HL-60 (cell line): ENCODE measurements around the gene CD93.

ENCODE experiments used
- DNase-seq, 2 experiments: peaks; one replicate each; pipeline ENCODE4 v3.0.0-alpha.2; 2010 to 2020; ENCODE audit warnings: low read depth in 1 of 2, low spot score in 1 of 2
- H3K27ac ChIP-seq: fragments of 250-450 bp; sonication (Bioruptor Pico); replicated peaks from 2 replicates; pipeline ENCODE4 v1.5.1; 2020; ENCODE audit warnings: mild to moderate bottlenecking, moderate library complexity
- H3K27me3 ChIP-seq: fragments of 250-450 bp; sonication (Bioruptor Pico); 2 replicates; pipeline ENCODE4 v1.5.1; 2021; ENCODE audit warnings: mild to moderate bottlenecking, moderate library complexity; ENCODE audit not compliant: insufficient read depth, poor library complexity, severe bottlenecking
- H3K4me3 ChIP-seq: replicated peaks from 2 replicates; pipeline ENCODE4 v1.5.1; 2011; ENCODE audit warnings: mild to moderate bottlenecking, control low read depth, low read length; ENCODE audit not compliant: insufficient read depth
- CTCF ChIP-seq: IDR thresholded peaks from one replicate; pipeline ENCODE4 v1.5.1; 2011; ENCODE audit warnings: low read length, control low read depth, inconsistent platforms; ENCODE audit not compliant: insufficient read depth
- GABPA ChIP-seq: IDR thresholded peaks from 2 replicates; pipeline ENCODE4 v1.6.1; 2012; ENCODE audit warnings: low read depth
- POLR2AphosphoS5 ChIP-seq: IDR thresholded peaks from 2 replicates; pipeline ENCODE4 v1.6.1; 2012; ENCODE audit warnings: low read depth
- SPI1 ChIP-seq: IDR thresholded peaks from 2 replicates; pipeline ENCODE4 v1.6.1; 2012; ENCODE audit warnings: low read depth, mild to moderate bottlenecking, borderline replicate concordance
- TF ChIP-seq, protein P1 (sequence below): IDR thresholded peaks from 2 replicates; pipeline ENCODE4 v1.6.1; 2012; ENCODE audit warnings: low read depth; ENCODE audit not compliant: insufficient replicate concordance

CD93 gene

DNA sequence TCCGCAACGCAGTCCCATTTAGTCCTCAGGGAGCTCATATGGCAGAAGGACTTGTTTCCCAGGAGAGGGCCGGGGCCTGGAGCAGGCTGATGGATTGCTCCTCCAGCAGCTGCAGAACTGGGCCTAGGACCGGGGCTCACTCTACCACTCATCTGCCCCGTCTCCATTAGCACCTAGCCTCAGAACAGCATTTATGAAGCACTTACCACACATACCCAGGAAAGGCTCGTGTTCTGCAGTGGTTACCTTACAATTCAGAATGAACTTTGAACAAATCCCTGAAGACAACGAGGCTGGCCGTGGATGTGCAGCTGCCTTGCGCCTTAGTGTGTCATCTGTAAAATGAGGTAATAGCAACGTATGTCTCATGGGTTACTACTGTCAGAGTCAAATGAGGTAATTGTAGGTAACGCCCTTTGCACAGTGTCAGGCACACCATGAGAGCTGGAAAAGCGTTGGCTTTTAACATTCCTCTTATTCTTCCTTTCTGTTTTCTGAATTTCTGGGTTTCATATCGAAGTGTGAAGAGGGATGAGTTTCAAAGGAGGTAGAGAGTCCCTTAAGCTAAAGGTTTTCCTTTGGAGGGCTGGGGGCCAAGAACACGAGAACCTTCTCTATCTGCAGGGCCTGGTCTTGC lies 46.3 kb upstream of the CD93 start:
- TF ChIP-seq, protein P1, sequence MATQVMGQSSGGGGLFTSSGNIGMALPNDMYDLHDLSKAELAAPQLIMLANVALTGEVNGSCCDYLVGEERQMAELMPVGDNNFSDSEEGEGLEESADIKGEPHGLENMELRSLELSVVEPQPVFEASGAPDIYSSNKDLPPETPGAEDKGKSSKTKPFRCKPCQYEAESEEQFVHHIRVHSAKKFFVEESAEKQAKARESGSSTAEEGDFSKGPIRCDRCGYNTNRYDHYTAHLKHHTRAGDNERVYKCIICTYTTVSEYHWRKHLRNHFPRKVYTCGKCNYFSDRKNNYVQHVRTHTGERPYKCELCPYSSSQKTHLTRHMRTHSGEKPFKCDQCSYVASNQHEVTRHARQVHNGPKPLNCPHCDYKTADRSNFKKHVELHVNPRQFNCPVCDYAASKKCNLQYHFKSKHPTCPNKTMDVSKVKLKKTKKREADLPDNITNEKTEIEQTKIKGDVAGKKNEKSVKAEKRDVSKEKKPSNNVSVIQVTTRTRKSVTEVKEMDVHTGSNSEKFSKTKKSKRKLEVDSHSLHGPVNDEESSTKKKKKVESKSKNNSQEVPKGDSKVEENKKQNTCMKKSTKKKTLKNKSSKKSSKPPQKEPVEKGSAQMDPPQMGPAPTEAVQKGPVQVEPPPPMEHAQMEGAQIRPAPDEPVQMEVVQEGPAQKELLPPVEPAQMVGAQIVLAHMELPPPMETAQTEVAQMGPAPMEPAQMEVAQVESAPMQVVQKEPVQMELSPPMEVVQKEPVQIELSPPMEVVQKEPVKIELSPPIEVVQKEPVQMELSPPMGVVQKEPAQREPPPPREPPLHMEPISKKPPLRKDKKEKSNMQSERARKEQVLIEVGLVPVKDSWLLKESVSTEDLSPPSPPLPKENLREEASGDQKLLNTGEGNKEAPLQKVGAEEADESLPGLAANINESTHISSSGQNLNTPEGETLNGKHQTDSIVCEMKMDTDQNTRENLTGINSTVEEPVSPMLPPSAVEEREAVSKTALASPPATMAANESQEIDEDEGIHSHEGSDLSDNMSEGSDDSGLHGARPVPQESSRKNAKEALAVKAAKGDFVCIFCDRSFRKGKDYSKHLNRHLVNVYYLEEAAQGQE: no peak
- TF ChIP-seq SPI1 (no peak), POLR2AphosphoS5 (no peak), CTCF (no peak), GABPA (no peak)
- no peak for DNase-seq

GRCh38 chr20:23131766-23132165 lies 45.6 kb upstream of the CD93 start:
- TF ChIP-seq POLR2AphosphoS5 (no peak), GABPA (no peak), SPI1 (no peak), CTCF (no peak)
- Histone ChIP-seq H3K27me3 (no peaks in the 10 kb centered on the region), H3K4me3 (no peak overlapping the region), H3K27ac (no peak overlapping the region)
- no peak for DNase-seq

More for the DNA sequence above, 46.3 kb upstream of the CD93 start:
- H3K27ac ChIP-seq: 0 out of 2 replicates have a peak overlapping the region, but pooled peaks have one; percentile 12
- H3K4me3 ChIP-seq: no peak overlapping the region
- H3K27me3 ChIP-seq: no peaks in the 10 kb centered on the region

GRCh38 chr20:23130622-23131140 lies 44.6 kb upstream of the CD93 start:
- TF ChIP-seq POLR2AphosphoS5: no peak
- no peak for TF ChIP-seq SPI1
- no peak for TF ChIP-seq GABPA
- no peak for TF ChIP-seq CTCF
- TF ChIP-seq, protein P1: no peak
- Histone ChIP-seq H3K27me3 (no peaks in the 10 kb centered on the region), H3K27ac (no peak overlapping the region), H3K4me3 (no peak overlapping the region)
- no peak for DNase-seq
